PC-9 (cell line): ENCODE results near the gene ADAT3.

Experiments
- CTCF ChIP-seq: fragments of 200-600 bp; sonication (generic); conservative IDR thresholded peaks from 2 replicates; pipeline ENCODE4 v1.6.1; 2017; ENCODE audit warnings: mixed run types, antibody characterized with exemption, mild to moderate bottlenecking, moderate library complexity
- EZH2 ChIP-seq: fragments of 200-600 bp; sonication (generic); IDR thresholded peaks from 2 replicates; pipeline ENCODE4 v1.8.0; 2017; ENCODE audit warnings: antibody characterized with exemption, low read depth

GRCh38 chr19:1949304-1950101, 44.3 kb downstream of the ADAT3 start:
- TF ChIP-seq CTCF = no peak
- TF ChIP-seq EZH2 = no peak
